ENCODE measurements around the gene PEPD.
"Not testable (repeated sequence)": the region's sequence is repeated elsewhere in the genome, so short reads cannot be mapped to it uniquely, and the experiment has no call there.

The PEPD gene

DNA sequence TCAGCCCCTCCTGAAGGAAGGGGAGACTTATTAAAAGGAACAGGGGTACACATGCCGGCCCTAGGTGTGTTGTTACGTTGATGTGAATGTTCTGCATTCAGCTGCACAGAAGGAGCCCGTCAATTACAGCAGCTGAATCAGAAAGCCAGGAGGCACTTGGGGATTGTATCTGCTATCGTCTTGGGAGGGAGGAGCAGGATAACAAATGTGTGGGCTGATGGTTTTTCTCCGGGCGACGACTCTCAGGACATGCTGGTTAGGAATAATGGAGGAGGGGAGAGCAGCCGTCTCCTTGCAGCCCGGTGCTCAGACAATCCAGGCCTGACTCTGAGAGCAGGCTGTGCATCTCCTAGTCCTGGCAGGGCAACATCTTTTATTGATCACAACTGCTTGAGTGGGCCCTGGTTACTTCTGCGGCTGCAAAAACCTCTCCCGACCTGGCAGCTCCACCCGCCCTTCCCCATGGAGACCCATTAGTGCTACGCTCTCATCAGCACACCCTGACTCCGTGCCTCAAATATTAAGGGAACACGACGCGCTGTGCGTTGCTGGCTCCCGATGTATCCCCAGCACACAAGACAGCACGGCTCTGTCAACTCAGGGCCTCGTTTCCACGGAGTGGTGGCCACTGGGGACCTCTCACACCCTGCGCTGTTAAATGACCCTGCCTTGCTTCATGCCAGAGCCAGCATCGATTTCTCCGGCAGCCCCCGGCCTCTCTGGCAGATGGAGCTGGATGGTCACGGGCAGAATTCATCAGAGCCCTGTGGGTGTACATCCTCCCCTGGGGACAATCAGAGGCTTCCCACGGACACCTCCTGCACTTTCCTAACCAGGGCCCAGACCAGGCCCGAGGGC lies 25.3 kb downstream of the PEPD start:
- no peak for DNase-seq

- no peak for DNase-seq
Observed at GRCh38 chr19:33493401-33494275, 28.0 kb downstream of the PEPD start.

DNA sequence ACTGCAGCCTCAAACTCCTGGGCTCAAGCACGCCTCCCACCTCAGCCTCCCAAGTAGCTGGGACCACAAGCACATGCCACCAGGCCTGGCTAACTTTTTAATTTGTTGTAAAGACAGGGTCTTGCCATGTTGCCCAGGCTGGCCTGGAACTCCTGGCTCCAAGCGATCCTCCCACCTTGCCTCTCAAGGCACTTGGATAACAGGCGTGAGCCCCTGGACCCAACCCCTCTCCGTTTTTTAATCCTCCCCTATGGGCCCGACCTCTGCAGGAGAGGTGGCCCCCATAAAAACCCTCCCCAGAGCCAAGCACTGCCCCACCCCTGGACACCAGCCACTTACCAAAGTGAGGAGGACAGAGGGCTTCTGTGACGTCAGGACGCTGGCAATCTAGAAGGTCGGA lies 28.6 kb downstream of the PEPD start:
- DNase-seq, result no peak

DNA sequence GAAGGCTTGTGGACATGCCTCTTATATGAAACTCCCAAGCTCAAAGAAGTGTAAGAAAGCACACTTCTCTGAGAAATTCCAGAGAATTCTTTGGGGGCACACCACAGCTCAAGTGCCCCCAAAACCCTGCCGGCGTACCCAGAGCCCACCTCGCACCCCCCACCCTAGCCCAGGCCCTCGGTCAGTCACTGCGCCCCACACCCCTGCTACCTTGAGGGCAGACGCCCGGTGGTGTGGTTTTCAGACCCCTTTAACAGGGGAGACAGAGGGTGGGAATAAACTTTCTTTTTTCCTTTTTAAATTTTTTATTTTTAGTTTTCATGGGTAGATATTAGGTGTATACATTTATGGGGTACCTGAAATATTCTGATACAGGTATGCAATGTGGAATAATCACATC lies 29.5 kb downstream of the PEPD start:
- DNase-seq, result no peak

DNA sequence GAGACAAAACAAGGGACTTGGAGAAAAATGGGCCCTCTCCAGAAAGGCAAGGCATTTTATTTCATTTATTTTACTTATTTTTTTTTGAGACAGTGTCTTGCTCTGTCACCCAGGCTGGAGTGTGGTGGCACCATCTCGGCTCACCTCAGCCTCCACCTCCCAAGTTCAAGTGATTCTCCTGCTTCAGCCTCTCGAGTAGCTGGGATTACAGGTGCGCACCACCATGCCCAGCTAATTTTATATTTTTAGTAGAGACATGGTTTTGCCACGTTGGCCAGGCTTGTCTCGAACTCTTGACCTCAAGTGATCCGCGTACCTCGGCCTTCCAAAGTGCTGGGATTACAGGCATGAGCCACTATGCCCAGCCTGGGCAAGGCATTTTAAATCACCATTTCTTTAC lies 31.0 kb downstream of the PEPD start:
- not testable (repeated sequence) for DNase-seq

DNA sequence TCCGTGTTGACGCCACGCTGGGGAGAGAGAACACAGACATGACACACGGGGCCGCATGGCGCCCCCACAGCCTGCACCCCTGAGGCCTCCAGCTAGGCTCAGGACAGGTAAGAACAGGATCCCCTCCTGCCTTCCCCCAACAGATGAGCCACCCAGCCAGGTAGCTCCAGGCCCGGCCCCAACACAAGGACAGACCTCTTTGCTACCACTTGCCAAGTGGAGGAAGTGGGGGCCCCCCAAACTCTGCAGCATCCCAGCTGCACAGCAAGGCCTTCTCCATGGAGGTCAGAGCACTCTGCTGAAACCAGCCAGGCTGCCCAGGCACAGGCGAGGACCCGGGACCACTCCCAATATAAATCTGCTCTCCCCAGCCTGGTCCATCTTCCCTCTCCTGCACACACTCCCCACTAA lies 31.5 kb downstream of the PEPD start:
- no peak for DNase-seq

- no peak for DNase-seq
Observed at GRCh38 chr19:33488826-33489225, 32.8 kb downstream of the PEPD start.

DNA sequence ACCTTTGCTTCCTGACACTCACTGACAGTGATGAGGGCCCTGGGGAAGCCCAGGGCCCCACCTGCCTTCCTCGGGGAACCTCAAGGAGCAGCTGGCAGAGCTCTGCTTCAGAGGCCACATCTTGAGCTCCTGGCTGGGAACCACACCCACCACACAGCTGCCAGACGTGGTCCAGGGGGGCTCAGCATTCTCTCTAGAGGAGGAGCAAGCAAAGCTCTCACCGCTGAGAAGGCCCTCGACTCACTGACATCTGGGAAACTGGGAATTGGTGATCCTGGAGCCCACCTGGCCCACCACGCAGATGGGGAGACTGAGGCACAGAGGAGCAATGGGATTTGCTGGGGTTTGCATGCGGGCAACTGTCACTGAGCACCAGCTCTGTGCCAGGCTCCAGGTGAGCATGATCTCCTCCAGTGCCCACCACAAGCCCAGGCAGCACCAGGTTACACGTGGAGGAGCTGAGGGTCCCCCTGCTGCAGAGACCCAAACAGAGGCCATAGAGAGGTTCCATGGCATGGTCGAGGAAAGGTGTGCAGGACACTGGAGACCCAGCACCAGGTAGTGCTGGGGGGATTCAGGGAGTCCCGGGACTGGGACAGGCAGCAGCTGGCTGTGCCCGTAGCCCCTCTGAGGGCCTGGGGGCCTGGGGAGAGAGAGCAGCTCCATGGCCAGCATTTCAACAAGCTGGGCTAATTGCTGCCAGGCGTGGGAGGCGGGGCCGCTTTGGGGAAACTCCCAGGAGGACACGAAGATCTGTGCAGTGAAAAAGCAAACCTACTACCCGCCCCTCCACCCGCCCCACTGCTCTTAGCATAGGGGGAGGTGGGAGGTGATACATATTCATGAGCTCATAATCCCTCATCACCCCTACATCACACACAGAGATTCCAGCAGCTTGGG lies 33.4 kb downstream of the PEPD start:
- DNase-seq, result no peak

- no peak for DNase-seq
Observed at GRCh38 chr19:33486936-33487811, 34.4 kb downstream of the PEPD start.

- DNase-seq, result no peak
Observed at GRCh38 chr19:33486407-33486806, 35.2 kb downstream of the PEPD start.

GRCh38 chr19:33484226-33484774 lies 37.3 kb downstream of the PEPD start:
- no peak for DNase-seq

- DNase-seq, result no peak
Observed at GRCh38 chr19:33482476-33482875, 39.1 kb downstream of the PEPD start.

- no peak for DNase-seq
Observed at GRCh38 chr19:33481863-33482262, 39.7 kb downstream of the PEPD start.

- DNase-seq, result not testable (repeated sequence)
Observed at GRCh38 chr19:33479570-33479969, 42.0 kb downstream of the PEPD start.

DNA sequence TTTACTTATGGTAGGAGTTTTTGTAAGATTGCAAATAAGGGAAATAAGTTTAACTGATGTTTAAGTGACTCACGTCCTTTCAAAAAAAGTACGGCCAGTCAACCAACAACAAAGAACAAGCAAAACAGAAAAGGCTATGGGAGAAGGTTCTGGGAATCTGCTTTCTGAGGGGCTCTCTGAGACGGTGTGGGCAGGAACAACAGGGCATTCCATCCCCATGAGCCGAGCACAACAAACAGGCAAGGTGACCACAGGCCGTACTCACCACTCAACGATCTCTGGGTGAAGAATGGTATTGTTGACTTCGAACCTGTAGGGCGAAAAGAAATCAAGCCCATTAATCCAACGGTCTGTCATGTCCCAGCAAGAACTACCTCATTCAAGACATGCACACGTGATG lies 43.8 kb downstream of the PEPD start:
- DNase-seq, result no peak

DNA sequence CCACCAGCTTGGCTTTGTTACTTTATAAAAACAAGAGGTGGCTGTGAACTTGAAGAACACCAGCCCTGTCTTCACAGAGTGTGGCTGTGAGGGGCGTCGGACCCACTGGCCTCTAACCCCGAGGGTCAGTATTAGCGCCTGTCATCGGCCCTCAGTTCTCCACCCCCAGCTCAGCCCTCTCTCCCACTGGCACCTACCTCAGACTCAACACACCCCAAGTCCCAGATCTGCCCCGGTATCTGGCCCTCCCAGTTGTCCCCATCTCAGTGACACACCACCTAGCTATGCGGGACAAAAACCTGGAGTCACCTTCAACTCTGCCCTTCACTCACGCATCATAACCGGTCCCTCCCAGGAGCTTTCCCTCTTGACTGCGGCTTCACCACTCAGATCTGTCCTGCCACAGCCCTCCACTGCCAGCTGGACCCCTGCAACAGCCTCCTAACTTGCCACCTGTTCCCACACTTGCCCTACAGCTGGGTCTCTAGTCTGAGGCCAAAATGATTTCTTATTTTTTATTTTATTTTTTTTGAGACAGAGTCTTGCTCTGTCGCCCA lies 45.4 kb downstream of the PEPD start:
- DNase-seq, result no peak

GRCh38 chr19:33473653-33474305 lies 47.8 kb downstream of the PEPD start:
- DNase-seq, result no peak

GRCh38 chr19:33472691-33473652 lies 48.6 kb downstream of the PEPD start:
- no peak for DNase-seq

DNA sequence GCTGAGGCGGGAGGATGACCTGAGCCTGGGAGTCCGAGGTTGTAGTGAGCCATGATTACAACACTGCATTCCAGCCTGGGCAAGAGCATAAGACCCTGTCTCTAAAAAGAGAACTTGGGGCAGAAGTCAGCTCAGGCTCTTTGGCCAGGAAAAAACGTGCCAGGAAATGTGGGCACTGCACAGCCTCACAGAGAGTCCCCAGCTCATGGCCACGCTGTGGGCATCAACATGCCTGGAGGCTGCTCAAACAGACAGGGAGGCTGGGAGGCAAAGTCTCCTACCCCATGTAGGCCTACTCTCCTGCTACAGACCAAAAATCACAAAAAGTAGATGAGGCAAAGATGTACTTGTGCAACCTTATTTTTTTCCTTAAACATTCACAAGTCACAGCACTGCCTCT lies 49.4 kb downstream of the PEPD start:
- DNase-seq, result no peak

Data from NCI-H510A (cell line).